NCI-H69 (cell line): ENCODE results near the gene HAUS7.

Experiments used
- DNase-seq: peaks from one replicate; lab custom pipeline; 2025; lab: John Stamatoyannopoulos, UW

The HAUS7 gene

GRCh38 chrX:153455571-153455970 is 14.8 kb downstream of the HAUS7 start:
- no peak for DNase-seq

GRCh38 chrX:153454901-153455550 is 15.3 kb downstream of the HAUS7 start:
- no peak for DNase-seq

DNA sequence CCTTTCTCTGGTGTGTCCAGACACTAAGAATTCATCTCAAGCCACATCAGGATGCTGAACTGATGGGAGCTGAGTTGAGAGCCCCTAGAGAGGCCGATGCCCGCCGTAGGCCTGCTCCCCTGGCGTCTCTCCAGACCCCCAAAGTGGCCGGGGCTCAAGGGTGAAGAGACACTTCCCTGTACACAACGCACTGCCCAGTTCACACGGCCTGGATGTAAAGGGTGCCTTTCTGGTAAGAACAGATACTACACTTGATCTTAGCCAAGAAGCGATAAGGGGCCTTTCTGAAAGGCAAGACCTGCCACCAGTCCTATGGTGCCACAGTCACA is 19.5 kb downstream of the HAUS7 start:
- no peak for DNase-seq

DNA sequence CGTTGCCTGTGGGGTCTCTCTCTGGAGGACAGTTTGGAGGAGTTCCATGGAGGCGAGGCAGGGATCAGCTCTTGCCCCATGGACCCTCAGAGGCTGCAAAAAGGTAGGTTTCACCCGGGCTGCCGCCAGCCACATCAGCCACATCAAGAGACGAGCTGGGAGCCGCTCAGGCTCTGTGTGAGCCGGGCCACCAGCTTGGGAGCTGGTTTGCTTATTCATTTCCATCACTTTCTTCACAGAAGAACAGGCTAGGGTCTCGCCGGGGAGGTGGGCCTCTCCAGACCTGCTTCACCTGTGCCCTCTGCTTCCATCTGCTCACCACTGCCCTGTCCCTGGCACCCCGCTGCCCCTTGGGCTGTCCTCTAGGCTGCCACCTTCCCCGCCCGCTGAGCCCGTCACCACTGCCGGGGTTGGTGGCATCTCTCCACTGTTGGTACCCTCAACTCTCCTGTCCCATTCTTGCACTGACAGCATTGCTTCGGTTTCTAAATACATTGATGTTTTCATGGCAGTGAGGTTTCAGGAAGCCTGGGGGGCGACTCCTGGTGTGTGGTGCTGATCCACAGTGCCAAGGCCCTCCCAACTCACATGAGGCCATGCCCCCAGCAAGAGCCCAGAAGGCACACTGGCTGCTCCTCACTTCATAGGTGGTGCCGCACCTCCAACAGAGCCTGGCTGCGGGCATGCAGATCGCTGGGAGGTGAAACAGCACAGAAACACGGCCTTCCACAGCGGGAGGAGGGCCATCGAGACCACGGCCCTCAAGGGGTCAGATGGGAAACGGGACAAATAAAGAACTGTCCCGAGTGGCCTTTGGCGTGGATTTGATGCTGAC is 20.0 kb downstream of the HAUS7 start:
- no peak for DNase-seq

DNA sequence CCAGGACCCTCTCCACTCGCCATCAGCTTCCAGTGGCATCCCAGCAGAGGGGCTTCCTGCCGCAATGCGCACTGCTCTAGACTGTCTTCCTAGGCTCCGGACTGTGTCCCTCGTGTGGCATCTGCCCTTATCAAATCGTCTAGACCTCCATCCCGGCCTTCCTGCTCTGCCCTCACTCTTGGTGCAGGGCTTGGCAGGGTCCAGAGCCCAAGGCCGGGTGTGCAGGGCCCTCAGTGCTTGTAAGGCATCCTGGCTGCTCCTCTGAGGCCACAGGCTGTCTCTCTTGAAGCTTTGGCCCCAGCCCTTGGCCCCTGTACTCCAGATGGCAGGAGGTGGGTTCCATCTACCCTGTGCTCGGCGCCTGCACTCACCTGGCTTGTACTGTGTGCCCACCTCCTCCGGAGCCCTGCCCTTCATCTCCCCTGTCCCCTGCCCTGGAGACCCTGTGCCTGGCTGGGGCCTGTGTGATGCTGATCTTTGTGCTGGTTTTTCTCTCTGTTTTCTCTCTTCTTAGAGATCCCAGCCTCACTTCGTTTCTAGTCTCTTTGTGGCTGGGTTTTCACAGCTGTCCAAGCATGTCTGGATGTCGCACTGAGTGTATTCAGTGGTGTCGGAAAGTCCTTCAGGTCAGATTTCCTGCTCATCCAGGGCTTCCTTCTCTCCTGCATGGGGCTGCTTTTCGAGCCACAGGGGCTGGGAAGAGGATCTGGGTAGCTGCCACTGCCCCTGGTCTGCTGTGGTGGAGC is 20.8 kb downstream of the HAUS7 start:
- no peak for DNase-seq

DNA sequence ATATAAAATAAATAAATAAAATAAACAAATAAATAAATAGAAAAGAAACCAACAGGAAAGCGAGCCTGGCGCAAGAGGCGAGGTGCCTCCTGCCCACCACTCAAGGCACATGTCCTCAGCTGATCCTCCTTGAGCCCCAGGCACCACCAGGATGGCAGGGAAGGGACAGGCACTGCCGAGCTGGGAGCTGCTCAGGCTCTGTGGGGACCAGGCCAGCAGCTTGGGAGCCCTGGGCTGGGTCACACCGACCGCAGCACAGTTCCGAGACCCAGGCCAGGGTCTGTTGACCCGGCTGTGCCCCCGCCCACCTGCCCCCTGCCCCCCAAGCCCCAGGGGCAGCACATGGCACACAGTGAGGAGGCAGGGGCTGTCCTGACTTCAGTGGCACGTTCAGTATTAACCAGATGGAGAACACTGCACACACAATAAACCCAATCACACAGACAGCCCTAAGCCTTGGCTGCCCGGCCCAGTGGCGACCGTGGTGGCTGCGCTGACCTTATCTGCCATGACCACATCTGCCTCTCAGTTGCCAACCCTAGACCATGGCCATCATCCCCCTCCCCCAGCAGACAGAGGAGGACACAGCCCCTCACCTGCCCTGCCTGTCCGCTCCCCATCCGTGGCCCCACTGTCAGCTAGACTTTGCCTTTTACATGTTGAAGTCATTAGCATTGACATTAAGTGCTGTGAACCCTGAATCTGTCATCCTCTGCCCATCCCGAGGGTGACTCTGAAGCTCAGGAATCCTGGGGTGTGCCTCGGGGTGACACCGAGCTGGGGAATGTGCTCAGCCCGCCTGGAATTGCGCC is 21.6 kb downstream of the HAUS7 start:
- DNase-seq = no peak

DNA sequence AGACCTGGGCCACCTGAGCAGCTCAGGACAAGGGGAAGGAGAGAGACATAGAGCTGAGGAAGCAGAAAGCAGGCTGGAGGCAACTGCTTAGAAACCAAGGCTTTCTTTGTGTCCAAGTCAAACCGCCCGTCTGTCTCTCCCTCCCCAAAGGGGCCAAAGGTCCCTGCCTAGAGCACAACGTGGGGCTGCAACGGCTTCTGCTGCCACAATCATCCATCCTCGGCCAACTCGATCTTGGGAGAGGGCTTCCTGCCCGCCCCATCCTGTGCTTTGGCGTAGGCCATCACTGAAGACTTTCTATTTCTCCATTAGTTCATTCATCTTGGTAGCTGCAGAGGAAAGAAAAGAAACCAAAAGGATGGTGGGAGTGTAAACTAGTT is 22.8 kb downstream of the HAUS7 start:
- no peak for DNase-seq

DNA sequence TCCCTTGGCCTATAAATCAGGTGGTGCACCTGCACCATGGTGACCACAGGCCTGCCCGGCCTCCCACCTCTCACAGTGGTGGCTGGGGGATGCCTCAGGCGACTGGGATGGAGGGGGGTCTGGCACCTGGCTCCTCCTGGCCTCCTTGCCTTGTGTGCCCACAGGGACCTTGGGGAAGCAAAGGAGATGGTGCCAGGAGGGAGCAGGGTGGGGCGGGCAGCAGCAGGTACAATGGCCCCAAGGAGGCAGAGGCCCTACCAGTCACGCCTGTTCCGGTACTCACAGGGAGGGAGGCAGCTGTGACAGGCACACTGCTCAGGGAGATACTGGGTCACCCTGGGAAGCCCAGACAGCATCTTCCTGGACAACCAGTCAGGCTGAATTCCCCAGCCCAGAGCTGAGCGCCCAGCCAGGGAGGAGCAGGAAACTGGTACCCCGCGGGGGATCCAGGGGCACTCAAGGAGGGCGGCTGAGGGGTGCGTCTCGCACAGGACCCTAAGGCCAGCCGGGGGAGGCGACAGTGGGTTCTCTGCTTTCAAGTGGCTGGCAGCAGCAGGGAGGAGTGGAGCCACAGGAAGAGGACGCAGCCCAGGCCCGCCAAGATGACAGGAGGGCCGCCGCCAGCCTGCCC is 23.3 kb downstream of the HAUS7 start:
- no peak for DNase-seq

- DNase-seq = no peak
Observed at GRCh38 chrX:153446636-153446936, 23.8 kb downstream of the HAUS7 start.

GRCh38 chrX:153445856-153446635 is 24.3 kb downstream of the HAUS7 start, which contains the start of gene TREX2:
Gene TREX2 (minus strand): TSS chrX:153446056. CDS start chrX:153445430, 626 bp downstream.
- no peak for DNase-seq

- no peak for DNase-seq
Observed at GRCh38 chrX:153445106-153445855, 25.1 kb downstream of the HAUS7 start.

- no peak for DNase-seq
Observed at GRCh38 chrX:153444333-153445011, 25.9 kb downstream of the HAUS7 start.

GRCh38 chrX:153443476-153444332 is 26.7 kb downstream of the HAUS7 start:
- no peak for DNase-seq

GRCh38 chrX:153442463-153442862 is 27.9 kb downstream of the HAUS7 start:
- DNase-seq = no peak

DNA sequence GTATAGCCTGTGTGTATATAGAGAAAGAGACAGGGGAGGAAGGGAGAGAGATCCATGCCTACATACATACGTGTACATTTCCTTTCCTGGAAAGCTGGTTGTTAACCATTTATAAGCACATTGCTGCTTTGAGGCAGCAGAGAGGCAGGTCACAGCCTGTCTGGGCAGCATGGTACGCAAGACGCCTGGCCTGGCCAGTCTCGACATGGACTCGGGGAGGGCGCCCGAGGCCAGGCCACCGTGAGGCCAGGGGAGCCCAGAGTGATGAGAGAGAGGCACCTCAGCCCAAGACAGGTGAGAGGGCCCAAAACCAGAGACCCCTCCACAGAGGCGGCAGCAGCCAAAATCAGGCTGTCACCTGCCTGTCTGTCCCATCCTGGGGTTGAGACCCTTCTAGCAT is 28.4 kb downstream of the HAUS7 start:
- DNase-seq = no peak

DNA sequence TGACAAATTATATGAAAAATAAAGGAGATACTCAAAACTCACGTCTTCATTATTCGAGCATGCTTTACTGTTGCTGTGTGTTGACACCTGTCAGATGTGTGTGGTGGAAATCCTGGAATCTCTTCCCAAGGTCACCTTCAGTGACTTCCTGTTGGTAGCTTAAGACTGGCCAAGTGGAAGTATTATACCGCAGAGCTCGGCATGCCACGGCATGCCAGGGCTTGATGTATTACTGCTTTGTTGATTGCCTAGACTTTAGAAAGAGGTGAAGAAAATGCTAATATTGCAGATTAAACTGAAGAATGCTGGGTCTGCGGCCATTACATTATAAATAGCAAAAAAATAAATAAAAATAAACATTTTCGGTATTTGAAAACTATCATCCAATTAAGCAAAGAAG is 29.1 kb downstream of the HAUS7 start:
- peak; percentile 21 for DNase-seq

DNA sequence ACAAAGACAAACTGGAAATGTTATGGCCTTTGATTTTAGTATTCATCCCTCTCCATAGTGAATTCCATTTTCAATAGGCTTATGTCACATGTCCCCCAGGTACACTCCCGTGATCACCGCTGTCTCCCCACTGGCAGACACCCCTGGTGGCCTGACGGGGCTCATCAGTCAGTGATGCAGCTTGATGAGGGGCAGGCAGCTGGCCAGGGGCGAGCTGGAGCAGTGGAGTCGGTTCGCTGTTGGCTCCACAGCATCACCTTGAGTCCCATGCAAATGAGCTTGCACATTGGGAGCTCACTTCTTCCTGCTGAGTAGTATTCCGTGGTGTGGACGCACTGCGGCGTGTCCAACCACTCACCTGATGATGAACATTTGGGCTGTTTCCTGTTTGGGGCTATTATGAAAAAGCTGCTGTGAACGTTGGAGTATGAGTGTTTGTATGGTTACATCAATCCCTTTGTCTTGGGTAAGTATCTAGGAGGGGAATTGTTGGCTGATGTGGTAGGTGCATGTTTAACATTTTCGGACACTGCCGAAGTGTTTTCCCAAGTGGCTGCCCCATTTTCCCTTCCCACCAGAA is 29.7 kb downstream of the HAUS7 start:
- peak; percentile 35 for DNase-seq

- no peak for DNase-seq
Observed at GRCh38 chrX:153439977-153440376, 30.4 kb downstream of the HAUS7 start.
